ENCODE results near the gene DNAH6.
"Not testable (repeated sequence)": the region's sequence is repeated elsewhere in the genome, so short reads cannot be mapped to it uniquely, and the experiment has no call there.

Gene DNAH6

GRCh38 chr2:84861539-84861938, 345.2 kb downstream of the DNAH6 start:
- DNase-seq (ENCODE audit: extremely low read depth in 1 of 2, low read depth in 1 of 2): no peak

DNA sequence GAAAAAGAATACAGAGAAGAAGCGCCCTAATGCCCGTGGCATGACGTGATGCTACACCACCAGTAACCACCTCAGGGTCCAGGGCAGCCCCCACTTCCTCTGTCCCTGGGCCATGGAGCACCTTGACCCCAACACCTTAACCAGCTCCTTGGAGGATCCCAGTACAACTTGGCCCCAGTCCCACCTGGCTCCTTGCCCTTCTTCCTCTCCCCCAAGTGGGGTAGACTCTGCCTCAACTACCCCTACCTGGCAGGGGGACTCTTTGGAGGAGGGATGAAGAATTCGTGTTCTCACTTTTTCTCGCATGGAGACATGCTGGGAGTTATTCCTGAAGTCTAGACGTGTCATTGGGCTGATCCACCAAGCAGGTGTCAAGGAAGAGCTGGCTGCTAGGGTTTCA, 345.7 kb downstream of the DNAH6 start:
- DNase-seq (ENCODE audit: extremely low read depth in 1 of 2, low read depth in 1 of 2): no peak

GRCh38 chr2:84865181-84865783, 349.0 kb downstream of the DNAH6 start:
- DNase-seq (ENCODE audit: extremely low read depth in 1 of 2, low read depth in 1 of 2): no peak

DNA sequence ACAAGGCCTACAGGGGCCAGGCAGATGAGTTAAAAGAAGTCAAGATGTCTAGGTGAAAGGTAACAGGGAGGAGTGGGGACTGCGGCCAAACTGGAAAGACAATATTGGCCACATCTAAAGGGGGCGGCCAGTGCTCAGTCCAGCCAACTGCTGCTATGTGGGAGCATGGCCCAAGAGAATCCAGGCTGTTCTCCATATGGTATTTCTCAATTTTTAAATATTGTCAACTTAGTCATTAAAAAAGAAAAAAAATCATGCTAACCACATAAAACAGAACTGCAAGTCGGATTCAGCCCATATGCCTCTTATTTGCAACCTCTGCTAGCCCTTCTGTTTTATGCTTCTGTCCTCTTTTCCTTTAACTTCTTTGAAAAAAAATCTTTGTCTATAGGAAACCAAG, 349.8 kb downstream of the DNAH6 start:
- no peak for DNase-seq (ENCODE audit: extremely low read depth in 1 of 2, low read depth in 1 of 2)

DNA sequence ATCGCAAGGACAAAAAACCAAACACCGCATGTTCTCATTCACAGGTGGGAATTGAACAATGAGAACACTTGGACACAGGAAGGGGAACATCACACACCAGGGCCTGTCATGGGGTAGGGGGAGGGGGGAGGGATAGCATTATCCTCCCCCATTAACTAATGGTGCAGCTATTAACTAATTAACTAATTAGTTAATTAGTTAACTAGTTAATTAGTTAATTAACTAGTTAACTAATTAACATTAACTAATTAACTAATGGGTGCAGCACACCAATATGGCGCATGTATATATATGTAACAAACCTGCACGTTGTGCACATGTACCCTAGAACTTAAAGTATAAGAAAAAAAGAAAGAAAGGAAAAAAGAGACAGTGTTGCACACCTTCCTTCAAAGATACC, 352.0 kb downstream of the DNAH6 start:
- not testable (repeated sequence) for DNase-seq (ENCODE audit: extremely low read depth in 1 of 2, low read depth in 1 of 2)

Data from stimulated activated CD8-positive, alpha-beta memory T cell treated with anti-CD3 and anti-CD28 coated beads, Interleukin-7, amount 100 ng/mL, for 48 hours (primary cell).